ENCODE results near the gene CNTRL.

DNA sequence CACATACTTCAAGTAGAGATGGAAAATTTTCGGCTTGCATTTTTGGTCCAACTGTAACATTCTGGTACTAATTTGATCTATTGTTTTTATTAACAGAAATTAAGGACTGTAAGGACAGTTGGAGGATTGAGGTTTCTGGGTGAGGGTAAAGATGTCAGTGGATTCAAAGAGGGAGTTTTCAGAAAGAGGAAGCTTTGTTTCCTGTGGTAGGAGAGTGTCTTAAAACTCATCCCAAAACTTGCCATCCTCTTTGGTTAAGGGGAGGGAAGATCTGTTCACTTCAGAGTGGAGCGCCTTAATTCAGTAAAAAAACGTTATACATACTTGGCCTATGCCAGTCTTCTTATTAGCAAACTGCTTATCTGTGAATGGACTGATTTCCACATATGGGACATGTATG lies 13.8 kb downstream of the CNTRL start:
- TF ChIP-seq CTCF (IDR thresholded peaks at IDR 0.05; ENCODE audit: poor library complexity, severe bottlenecking) (no peak), MXI1 (conservative IDR thresholded peaks at IDR 0.05; ENCODE audit: poor library complexity, severe bottlenecking) (no peak), RAD21 (conservative IDR thresholded peaks at IDR 0.05) (no peak)

Measured in neural cell (in vitro differentiated cells).